B cell (primary cell): ENCODE results near the gene SFTPB. TPM values are rescaled to one million over a fixed set of nuclear protein-coding genes. Genes with fewer than 3 reads are reported as not detected.

ENCODE experiments used
- ATAC-seq: fragments of 200-7000 bp; cut with Tn5 transposase; one replicate; pipeline ENCODE4 v1.10.0; 2021; ENCODE audit warnings: low read depth, mild to moderate bottlenecking, moderate number of reproducible peaks, moderate library complexity
- CTCF ChIA-PET: fragments of 350-600 bp; sonication (Branson Sonifier 250); formaldehyde crosslinking; loops from one replicate; lab custom pipeline; 2021; ENCODE audit warnings: antibody characterized with exemption, inconsistent platforms; lab: Charles Lee
- POLR2A ChIA-PET: fragments of 350-600 bp; sonication (Branson Sonifier 250); formaldehyde crosslinking; loops from one replicate; lab custom pipeline; 2021; ENCODE audit warnings: antibody characterized with exemption; lab: Charles Lee
- DNase-seq: peaks from one replicate; pipeline ENCODE4 v3.0.0; 2013
- H2AFZ ChIP-seq: 2 replicates; pipeline ENCODE4 v1.6.1; 2012; ENCODE audit warnings: mild to moderate bottlenecking, low read depth, low read length; ENCODE audit not compliant: insufficient read depth, poor library complexity, severe bottlenecking
- H3K27ac ChIP-seq, 2 donors: 1 replicate in 1 of 2; 2 replicates in 1 of 2; pipeline ENCODE4 v1.5.1; 2012 to 2013; ENCODE audit warnings: low read length in 2 of 2, mild to moderate bottlenecking in 2 of 2, moderate library complexity in 1 of 2
- H3K27me3 ChIP-seq, 4 experiments: fragments of 200-600 bp in 1 of 4; sonication (generic) in 1 of 4; replicated peaks in 1 of 4; 1 replicate in 2 of 4; 2 replicates in 2 of 4; pipeline versions ENCODE4 v1.6.1 to v1.7.0; 2013 to 2016; ENCODE audit warnings: low read length in 3 of 4, mild to moderate bottlenecking in 2 of 4, mixed read lengths in 1 of 4, moderate library complexity in 1 of 4; ENCODE audit not compliant: insufficient read depth in 4 of 4, control insufficient read depth in 3 of 4; ENCODE audit errors: control extremely low read depth in 1 of 4
- H3K36me3 ChIP-seq, 2 experiments: replicated peaks in 1 of 2; 1 replicate in 1 of 2; 2 replicates in 1 of 2; pipeline versions ENCODE4 v1.6.1 to v1.7.1; 2013; ENCODE audit warnings: low read length in 1 of 2; ENCODE audit not compliant: insufficient read depth in 2 of 2, control insufficient read depth in 1 of 2; ENCODE audit errors: control extremely low read depth in 1 of 2, extremely low read depth in 1 of 2
- H3K4me1 ChIP-seq, 2 donors: fragments of 200-600 bp in 1 of 2; sonication (generic) in 1 of 2; 1 replicate in 1 of 2; 2 replicates in 1 of 2; pipeline versions ENCODE4 v1.5.1 to v1.6.1; 2013 to 2017; ENCODE audit warnings: low read length in 2 of 2; ENCODE audit not compliant: control insufficient read depth in 2 of 2, insufficient read depth in 2 of 2
- H3K4me2 ChIP-seq: replicated peaks from 2 replicates; pipeline ENCODE3; 2012; ENCODE audit warnings: mild to moderate bottlenecking, low read depth, low read length; ENCODE audit not compliant: poor library complexity, severe bottlenecking
- H3K4me3 ChIP-seq, 5 experiments: fragments of 200-600 bp in 1 of 5; sonication (generic) in 1 of 5; 1 replicate in 3 of 5; 2 replicates in 2 of 5; pipeline versions ENCODE4 v1.5.1 to v1.7.0; 2011 to 2016; ENCODE audit warnings: low read length in 4 of 5, mild to moderate bottlenecking in 4 of 5, low read depth in 2 of 5, control low read depth in 1 of 5, moderate library complexity in 1 of 5; ENCODE audit not compliant: insufficient read depth in 1 of 5; ENCODE audit errors: control extremely low read depth in 1 of 5, extremely low read depth in 1 of 5
- H3K79me2 ChIP-seq: fragments of 200-600 bp; sonication (generic); one replicate; pipeline ENCODE4 v1.6.0; 2016; ENCODE audit warnings: low read length; ENCODE audit not compliant: control insufficient read depth, insufficient read depth
- H3K9ac ChIP-seq: fragments of 200-600 bp; sonication (generic); 2 replicates; pipeline ENCODE4 v1.6.1; 2017; ENCODE audit warnings: mild to moderate bottlenecking, low read length, moderate library complexity
- H3K9me3 ChIP-seq, 3 donors: one replicate each; pipeline versions ENCODE4 v1.6.1 to v1.7.1; 2013; ENCODE audit warnings: low read length in 2 of 3; ENCODE audit not compliant: control insufficient read depth in 2 of 3, insufficient read depth in 1 of 3; ENCODE audit errors: control extremely low read depth in 1 of 3
- H4K20me1 ChIP-seq: 2 replicates; pipeline ENCODE4 v1.6.0; 2012; ENCODE audit warnings: mild to moderate bottlenecking, low read length; ENCODE audit not compliant: insufficient read depth, control insufficient read depth, poor library complexity, severe bottlenecking
- H3K27ac Mint-ChIP-seq: one replicate; pipeline ENCODE4 v1.8.0; 2021; ENCODE audit warnings: mixed read lengths
- H3K27me3 Mint-ChIP-seq: one replicate; pipeline ENCODE4 v1.8.0; 2021; ENCODE audit warnings: mixed read lengths
- H3K4me1 Mint-ChIP-seq: one replicate; pipeline ENCODE4 v1.8.0; 2021; ENCODE audit warnings: mixed read lengths
- H3K4me3 Mint-ChIP-seq: one replicate; pipeline ENCODE4 v1.8.0; 2021; ENCODE audit warnings: mixed read lengths
- H3K9me3 Mint-ChIP-seq: one replicate; pipeline ENCODE4 v1.8.0; 2022; ENCODE audit warnings: mixed read lengths; ENCODE audit not compliant: insufficient read depth
- CTCF ChIP-seq: fragments of 200-600 bp; IDR thresholded peaks from one replicate; pipeline ENCODE4 v1.8.0; 2022; ENCODE audit warnings: antibody characterized with exemption, mild to moderate bottlenecking
- EZH2 ChIP-seq: IDR thresholded peaks from 2 replicates; pipeline ENCODE4 v1.6.1; 2012; ENCODE audit warnings: borderline replicate concordance, low read depth, mild to moderate bottlenecking, moderate library complexity, low read length; ENCODE audit not compliant: insufficient read depth, poor library complexity, severe bottlenecking
- WGBS: methylation state at CpG from one replicate; pipeline ENCODE4 v1.1.5; 2013; ENCODE audit warnings: missing lambda C conversion rate; ENCODE audit not compliant: insufficient coverage; 5-methylcytosine and 5-hydroxymethylcytosine counted together
- intact Hi-C: fragments of 100-400 bp; cut with micrococcal nuclease; formaldehyde crosslinking; loops from one replicate; pipeline ENCODE4 v1.10.0; 2022
- polyA plus RNA-seq: library from polyadenylated mRNA; depleted of rRNA; stranded (reverse); fragments of >200 nt; gene quantifications from 2 replicates; pipeline ENCODE4 v1.2.3, GENCODE V29; 2012
- total RNA-seq, 2 donors: library from RNA; stranded (reverse); fragments of 120-200 nt in 1 of 2; gene quantifications; 1 replicate in 1 of 2; 2 replicates in 1 of 2; pipeline versions ENCODE4 v1.2.3 to v1.2.4, GENCODE V29; 2013 to 2022

SFTPB gene
- total and polyA plus RNA-seq, 2 donors (not counting 1 experiment from before 2014, with no cell fraction given) = not detected

- no peak overlapping the region for H3K27ac Mint-ChIP-seq
- no peak overlapping the region for H2AFZ ChIP-seq
- ChIA-PET POLR2A (no interaction called here), CTCF (interaction anchor here (1.7 kb wide), 1 partner anchor 12 kb away, joined by 6 read pairs; no protein-coding TSS in a partner anchor)
- whole genome bisulfite sequencing = 90% methylated on average over 6 of the region's 6 CpGs
- no peak for DNase-seq
- H3K9me3 ChIP-seq = no peaks in the 10 kb centered on the region
- H4K20me1 ChIP-seq = no peaks in the 10 kb centered on the region
- H3K36me3 ChIP-seq = no peaks in the 10 kb centered on the region
- TF ChIP-seq CTCF (no peak), EZH2 (no peak)
- H3K9me3 Mint-ChIP-seq = no peaks in the 10 kb centered on the region
- no peak overlapping the region for H3K4me2 ChIP-seq
- no peak overlapping the region for H3K27ac ChIP-seq
- H3K4me3 Mint-ChIP-seq = no peak overlapping the region
- H3K79me2 ChIP-seq = no peaks in the 10 kb centered on the region
- H3K4me1 ChIP-seq = peaks cover 5 to 6% of the 10 kb centered on the region in 2 donors
- peaks cover 0 to 2% (median 0%) of the 10 kb centered on the region in 4 experiments for H3K27me3 ChIP-seq
- no peaks in the 10 kb centered on the region for H3K27me3 Mint-ChIP-seq
- peaks cover 6% of the 10 kb centered on the region for H3K4me1 Mint-ChIP-seq
- intact Hi-C loops = no loop called here
- H3K4me3 ChIP-seq = no peak overlapping the region
- no peak for ATAC-seq
- no peak overlapping the region for H3K9ac ChIP-seq
These were observed 2.0 kb downstream of the SFTPB start for GRCh38 chr2:85666016-85666415.

- H3K9ac ChIP-seq = no peak overlapping the region
- H3K9me3 Mint-ChIP-seq = no peaks in the 10 kb centered on the region
- no peak overlapping the region for H3K4me3 Mint-ChIP-seq
- no peaks in the 10 kb centered on the region for H3K79me2 ChIP-seq
- H3K4me3 ChIP-seq = no peak overlapping the region
- H3K36me3 ChIP-seq = no peaks in the 10 kb centered on the region
- peaks cover 0 to 2% (median 0%) of the 10 kb centered on the region in 4 experiments for H3K27me3 ChIP-seq
- no peak for DNase-seq
- ATAC-seq = no peak
- TF ChIP-seq CTCF (no peak), EZH2 (no peak)
- ChIA-PET CTCF (no interaction called here), POLR2A (no interaction called here)
- H3K4me1 Mint-ChIP-seq = peaks cover 5% of the 10 kb centered on the region
- no peak overlapping the region for H2AFZ ChIP-seq
- peaks cover 5 to 6% of the 10 kb centered on the region in 2 donors for H3K4me1 ChIP-seq
- intact Hi-C loops = no loop called here
- H4K20me1 ChIP-seq = no peaks in the 10 kb centered on the region
- no peak overlapping the region for H3K4me2 ChIP-seq
- H3K27ac Mint-ChIP-seq = no peak overlapping the region
- WGBS = 90% methylated on average over 9 of the region's 11 CpGs
- no peaks in the 10 kb centered on the region for H3K9me3 ChIP-seq
- H3K27ac ChIP-seq = no peak overlapping the region
- no peaks in the 10 kb centered on the region for H3K27me3 Mint-ChIP-seq
These were observed 2.6 kb downstream of the SFTPB start for GRCh38 chr2:85665264-85665937.
